Naive thymus-derived CD8-positive, alpha-beta T cell (primary cell): ENCODE results near the gene YIF1B. TPM values are rescaled to one million over a fixed set of nuclear protein-coding genes. Genes with fewer than 3 reads are reported as not detected.

ENCODE experiments used
- ATAC-seq, 2 donors: fragments of 150-1000 bp; cut with Tn5 transposase in 1 of 2; sonication (Bioruptor Pico), chemical (Tn5 transposase) in 1 of 2; 1 replicate in 1 of 2; 2 replicates in 1 of 2; pipeline ENCODE4 v1.10.0; 2021; ENCODE audit warnings: mild to moderate bottlenecking in 2 of 2, moderate library complexity in 2 of 2
- POLR2A ChIA-PET: fragments of 350-600 bp; sonication (Branson Sonifier 250); formaldehyde crosslinking; loops from one replicate; lab custom pipeline; 2021; ENCODE audit warnings: antibody characterized with exemption; lab: Charles Lee
- DNase-seq, 10 donors: peaks; one replicate each; pipeline versions ENCODE4 v3.0.0 to v3.0.0-alpha.2; 2020 to 2022
- H3K27ac Mint-ChIP-seq, 10 donors: one replicate each; pipeline ENCODE4 v1.8.0; 2020 to 2022; ENCODE audit warnings: mild to moderate bottlenecking in 10 of 10, mixed read lengths in 10 of 10, moderate library complexity in 4 of 10, inconsistent platforms in 1 of 10
- H3K27me3 Mint-ChIP-seq, 5 donors: one replicate each; pipeline ENCODE4 v1.8.0; 2021 to 2022; ENCODE audit warnings: mixed read lengths in 5 of 5
- H3K36me3 Mint-ChIP-seq, 3 donors: one replicate each; pipeline ENCODE4 v1.8.0; 2020 to 2022; ENCODE audit warnings: mixed read lengths in 3 of 3, mild to moderate bottlenecking in 2 of 3, inconsistent platforms in 1 of 3
- H3K4me1 Mint-ChIP-seq, 4 donors: one replicate each; pipeline ENCODE4 v1.8.0; 2021 to 2022; ENCODE audit warnings: mixed read lengths in 4 of 4
- H3K4me3 Mint-ChIP-seq, 10 donors: one replicate each; pipeline ENCODE4 v1.8.0; 2020 to 2022; ENCODE audit warnings: mild to moderate bottlenecking in 10 of 10, mixed read lengths in 10 of 10, moderate library complexity in 6 of 10, inconsistent platforms in 1 of 10
- H3K9me3 Mint-ChIP-seq, 9 donors: one replicate each; pipeline ENCODE4 v1.8.0; 2020 to 2022; ENCODE audit warnings: mixed read lengths in 9 of 9, mild to moderate bottlenecking in 3 of 9, inconsistent platforms in 1 of 9, moderate library complexity in 1 of 9
- polyA plus RNA-seq, 3 donors: library from polyadenylated mRNA; unstranded; fragments of 300-500 nt; fragmentation: Illumina TruSeq; gene quantifications; one replicate each; pipeline ENCODE4 v1.2.3, GENCODE V29; 2021
- total RNA-seq, 8 experiments: library from RNA in 2 of 8; stranded (reverse) in 2 of 8; gene quantifications; one replicate each; pipeline ENCODE4 v1.2.3 and lab custom pipeline; 2021 to 2026

Gene YIF1B
- total and polyA plus RNA-seq, 5 experiments from 2014 or later = 33.7 to 47.8 (median 40.7) TPM

GRCh38 chr19:38294090-38294489 is 21.7 kb downstream of the YIF1B start:
- Mint-ChIP-seq H3K4me3 (no peak overlapping the region), H3K9me3 (no peaks in the 10 kb centered on the region), H3K36me3 (peaks cover 0 to 38% (median 9%) of the 10 kb centered on the region in 3 donors), H3K27ac (peak overlapping the region in 1 of 10 donors; percentile 52), H3K4me1 (peaks cover 0 to 2% (median 0%) of the 10 kb centered on the region in 4 donors), H3K27me3 (no peaks in the 10 kb centered on the region)
- DNase-seq = peak in 1 of 10 donors; percentile 19
- POLR2A ChIA-PET = no interaction called here
- ATAC-seq = no peak

- Mint-ChIP-seq H3K4me1 (peaks cover 0 to 2% (median 0%) of the 10 kb centered on the region in 4 donors), H3K27ac (no peak overlapping the region), H3K4me3 (no peak overlapping the region), H3K9me3 (no peaks in the 10 kb centered on the region), H3K27me3 (no peaks in the 10 kb centered on the region), H3K36me3 (peaks cover 0 to 44% (median 9%) of the 10 kb centered on the region in 3 donors)
- no peak for ATAC-seq
- POLR2A ChIA-PET = no interaction called here
- peak in 1 of 10 donors; percentile 19 for DNase-seq
These were observed 22.5 kb downstream of the YIF1B start for GRCh38 chr19:38293281-38293680.

- ATAC-seq (no peak), DNase-seq (no peak)
- POLR2A ChIA-PET = interaction anchor here (0.5 kb wide), 1 partner anchor 41 kb away, joined by 3 read pairs; no protein-coding TSS in a partner anchor
- Mint-ChIP-seq H3K27ac (peak overlapping the region in 1 of 10 donors; percentile 53), H3K4me1 (peaks cover 0 to 4% (median 1%) of the 10 kb centered on the region in 4 donors), H3K27me3 (no peaks in the 10 kb centered on the region), H3K9me3 (no peaks in the 10 kb centered on the region), H3K36me3 (peaks cover 0 to 55% (median 17%) of the 10 kb centered on the region in 3 donors), H3K4me3 (no peak overlapping the region)
These were observed 23.9 kb downstream of the YIF1B start for GRCh38 chr19:38291855-38292254.

GRCh38 chr19:38290631-38291147 is 25.1 kb downstream of the YIF1B start:
- no peaks in the 10 kb centered on the region for H3K27me3 Mint-ChIP-seq
- ATAC-seq = no peak
- DNase-seq = peak in 1 of 10 donors; percentile 43
- peaks cover 0 to 4% (median 1%) of the 10 kb centered on the region in 4 donors for H3K4me1 Mint-ChIP-seq
- no peak overlapping the region for H3K4me3 Mint-ChIP-seq
- POLR2A ChIA-PET = no interaction called here
- no peaks in the 10 kb centered on the region for H3K9me3 Mint-ChIP-seq
- peak overlapping the region in 3 of 10 donors; percentile 41 to 57 (median 43) for H3K27ac Mint-ChIP-seq
- peaks cover 0 to 66% (median 21%) of the 10 kb centered on the region in 3 donors for H3K36me3 Mint-ChIP-seq

GRCh38 chr19:38289955-38290354 is 25.8 kb downstream of the YIF1B start:
- peaks cover 0 to 71% (median 21%) of the 10 kb centered on the region in 3 donors for H3K36me3 Mint-ChIP-seq
- H3K4me3 Mint-ChIP-seq = no peak overlapping the region
- POLR2A ChIA-PET = no interaction called here
- peak in 1 of 10 donors; percentile 28 for DNase-seq
- H3K27ac Mint-ChIP-seq = no peak overlapping the region
- H3K4me1 Mint-ChIP-seq = peaks cover 0 to 4% (median 1%) of the 10 kb centered on the region in 4 donors
- H3K9me3 Mint-ChIP-seq = no peaks in the 10 kb centered on the region
- H3K27me3 Mint-ChIP-seq = no peaks in the 10 kb centered on the region
- ATAC-seq = no peak

GRCh38 chr19:38288123-38288855 is 27.5 kb downstream of the YIF1B start:
- ATAC-seq = no peak
- no peaks in the 10 kb centered on the region for H3K27me3 Mint-ChIP-seq
- peaks cover 0 to 10% (median 1%) of the 10 kb centered on the region in 4 donors for H3K4me1 Mint-ChIP-seq
- H3K9me3 Mint-ChIP-seq = no peaks in the 10 kb centered on the region
- DNase-seq = peak in 1 of 10 donors; percentile 31
- POLR2A ChIA-PET = interaction anchor here (1.5 kb wide), 1 partner anchor 23 kb away, joined by 3 read pairs; no protein-coding TSS in a partner anchor
- H3K27ac Mint-ChIP-seq = no peak overlapping the region
- H3K36me3 Mint-ChIP-seq = peaks cover 0 to 80% (median 20%) of the 10 kb centered on the region in 3 donors
- H3K4me3 Mint-ChIP-seq = no peak overlapping the region

GRCh38 chr19:38287604-38288003 is 28.1 kb downstream of the YIF1B start:
- H3K4me3 Mint-ChIP-seq = peak overlapping the region in 1 of 10 donors; percentile 11
- H3K27me3 Mint-ChIP-seq = no peaks in the 10 kb centered on the region
- peaks cover 0 to 74% (median 20%) of the 10 kb centered on the region in 3 donors for H3K36me3 Mint-ChIP-seq
- DNase-seq = peak in 1 of 10 donors; percentile 52
- peaks cover 0 to 11% (median 2%) of the 10 kb centered on the region in 4 donors for H3K4me1 Mint-ChIP-seq
- ATAC-seq = no peak
- H3K27ac Mint-ChIP-seq = no peak overlapping the region
- POLR2A ChIA-PET = interaction anchor here (1.5 kb wide), 1 partner anchor 22 kb away, joined by 3 read pairs; no protein-coding TSS in a partner anchor
- no peaks in the 10 kb centered on the region for H3K9me3 Mint-ChIP-seq

GRCh38 chr19:38285567-38285966 is 30.2 kb downstream of the YIF1B start:
- Mint-ChIP-seq H3K27ac (peak overlapping the region in 1 of 10 donors; percentile 16), H3K4me3 (no peak overlapping the region), H3K9me3 (no peaks in the 10 kb centered on the region), H3K4me1 (peaks cover 7 to 22% (median 13%) of the 10 kb centered on the region in 4 donors), H3K36me3 (peaks cover 0 to 60% (median 14%) of the 10 kb centered on the region in 3 donors), H3K27me3 (no peaks in the 10 kb centered on the region)
- POLR2A ChIA-PET = no interaction called here
- DNase-seq = no peak
- ATAC-seq = no peak

- DNase-seq (no peak), ATAC-seq (no peak)
- Mint-ChIP-seq H3K27ac (no peak overlapping the region), H3K4me1 (peaks cover 6 to 22% (median 14%) of the 10 kb centered on the region in 4 donors), H3K9me3 (no peaks in the 10 kb centered on the region), H3K27me3 (no peaks in the 10 kb centered on the region), H3K36me3 (peaks cover 0 to 55% (median 14%) of the 10 kb centered on the region in 3 donors), H3K4me3 (no peak overlapping the region)
- POLR2A ChIA-PET = no interaction called here
These were observed 31.3 kb downstream of the YIF1B start for GRCh38 chr19:38284422-38284821.

- Mint-ChIP-seq H3K4me3 (no peak overlapping the region), H3K4me1 (peaks cover 6 to 22% (median 14%) of the 10 kb centered on the region in 4 donors), H3K9me3 (no peaks in the 10 kb centered on the region), H3K27ac (peak overlapping the region in 2 of 10 donors; percentile 28 to 31), H3K36me3 (peaks cover 0 to 48% (median 14%) of the 10 kb centered on the region in 3 donors), H3K27me3 (no peaks in the 10 kb centered on the region)
- POLR2A ChIA-PET = no interaction called here
- no peak for DNase-seq
- no peak for ATAC-seq
These were observed 32.5 kb downstream of the YIF1B start for GRCh38 chr19:38283271-38283670.

GRCh38 chr19:38281811-38282566 is 33.8 kb downstream of the YIF1B start:
- peak; percentile 35 to 84 for ATAC-seq
- POLR2A ChIA-PET = interaction anchor here (1.2 kb wide), 1 partner anchor 93 kb away, joined by 3 read pairs; no protein-coding TSS in a partner anchor
- no peak overlapping the region for H3K4me3 Mint-ChIP-seq
- H3K9me3 Mint-ChIP-seq = no peaks in the 10 kb centered on the region
- H3K27me3 Mint-ChIP-seq = no peaks in the 10 kb centered on the region
- H3K27ac Mint-ChIP-seq = peak overlapping the region; percentile 1 to 91 (median 54)
- peaks cover 6 to 19% (median 15%) of the 10 kb centered on the region in 4 donors for H3K4me1 Mint-ChIP-seq
- DNase-seq = peak in 3 of 10 donors; percentile 4 to 50 (median 18)
- H3K36me3 Mint-ChIP-seq = peaks cover 0 to 39% (median 7%) of the 10 kb centered on the region in 3 donors
